Mucosa of descending colon (tissue), 3 donors: ENCODE measurements around the gene CBX2. TPM values are rescaled to one million over a fixed set of nuclear protein-coding genes. Genes with fewer than 3 reads are reported as not detected.
"Not testable (repeated sequence)": the region's sequence is repeated elsewhere in the genome, so short reads cannot be mapped to it uniquely, and the experiment has no call there.

Experiments
- ATAC-seq: fragments of 200-7000 bp; cut with Tn5 transposase; one replicate; pipeline ENCODE4 v1.9.1; 2020; ENCODE audit warnings: mild to moderate bottlenecking, moderate library complexity
- DNase-seq, 3 donors: peaks; one replicate each; pipeline ENCODE4 v3.0.0-alpha.2; 2020
- H3K36me3 ChIP-seq: fragments of 200-600 bp; one replicate; pipeline ENCODE4 v1.8.0; 2021; ENCODE audit warnings: low read depth, mild to moderate bottlenecking
- H3K4me1 ChIP-seq: fragments of 200-600 bp; one replicate; pipeline ENCODE4 v1.8.0; 2021; ENCODE audit warnings: low read depth, mild to moderate bottlenecking
- H3K4me3 ChIP-seq: fragments of 200-600 bp; one replicate; pipeline ENCODE4 v1.8.0; 2021; ENCODE audit warnings: mild to moderate bottlenecking
- H3K9me3 ChIP-seq: fragments of 200-600 bp; one replicate; pipeline ENCODE4 v1.8.0; 2021; ENCODE audit warnings: mild to moderate bottlenecking
- intact Hi-C, 2 donors: fragments of 100-400 bp; cut with DNase I in 1 of 2; cut with micrococcal nuclease in 1 of 2; formaldehyde crosslinking; loops; one replicate each; pipeline versions ENCODE4 v1.11.0 to v1.11.1; 2022; cut with DNase I, micrococcal nuclease
- total RNA-seq, 3 donors: library from RNA; stranded (reverse); fragmentation: NEBNext Ultra II Directional in 2 of 3; extraction: Animal tissue kit (Norgen Biotek cat#: 25700) in 2 of 3; gene quantifications; one replicate each; pipeline versions ENCODE4 v1.2.1 to v1.2.4, GENCODE V29; 2021 to 2023
- TF ChIP-seq, protein P1 (sequence below): fragments of 200-600 bp; IDR thresholded peaks from one replicate; pipeline ENCODE4 v1.8.0; 2022; ENCODE audit warnings: antibody characterized with exemption, mild to moderate bottlenecking
- donor health status: DM: no; HTN: no; CAD: no; lungs with moderate emphysema.
- donor health status: DM: no; HTN: no; CAD: no.
- donor health status: DM: no; HTN: yes; CAD: no.

CBX2 gene
- total RNA-seq, 3 donors from 2014 or later: 0.14 to 1.5 (median 0.76) TPM

DNA sequence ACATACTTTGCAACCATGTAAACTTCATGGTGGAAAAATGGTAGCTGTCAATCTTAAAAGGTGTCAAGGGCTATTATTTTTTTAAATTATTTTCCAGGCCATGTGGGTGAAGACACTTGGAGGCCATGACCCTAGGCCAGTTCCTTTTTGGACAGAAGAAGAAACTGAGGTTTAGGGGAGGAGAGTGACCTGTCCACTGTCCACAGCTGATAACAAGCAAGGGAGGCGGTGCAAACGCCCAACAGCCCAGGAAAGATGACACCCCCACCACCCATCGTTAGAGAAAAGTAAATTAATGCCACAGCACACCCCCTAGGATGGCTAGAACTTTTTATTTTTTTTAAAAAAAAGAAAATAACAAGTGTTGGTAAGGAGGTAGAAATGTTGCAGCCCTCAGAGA, 28.0 kb upstream of the CBX2 start:
- Histone ChIP-seq H3K9me3 (no peaks in the 10 kb centered on the region), H3K4me3 (no peak overlapping the region), H3K36me3 (no peaks in the 10 kb centered on the region), H3K4me1 (no peaks in the 10 kb centered on the region)
- TF ChIP-seq, protein P1, sequence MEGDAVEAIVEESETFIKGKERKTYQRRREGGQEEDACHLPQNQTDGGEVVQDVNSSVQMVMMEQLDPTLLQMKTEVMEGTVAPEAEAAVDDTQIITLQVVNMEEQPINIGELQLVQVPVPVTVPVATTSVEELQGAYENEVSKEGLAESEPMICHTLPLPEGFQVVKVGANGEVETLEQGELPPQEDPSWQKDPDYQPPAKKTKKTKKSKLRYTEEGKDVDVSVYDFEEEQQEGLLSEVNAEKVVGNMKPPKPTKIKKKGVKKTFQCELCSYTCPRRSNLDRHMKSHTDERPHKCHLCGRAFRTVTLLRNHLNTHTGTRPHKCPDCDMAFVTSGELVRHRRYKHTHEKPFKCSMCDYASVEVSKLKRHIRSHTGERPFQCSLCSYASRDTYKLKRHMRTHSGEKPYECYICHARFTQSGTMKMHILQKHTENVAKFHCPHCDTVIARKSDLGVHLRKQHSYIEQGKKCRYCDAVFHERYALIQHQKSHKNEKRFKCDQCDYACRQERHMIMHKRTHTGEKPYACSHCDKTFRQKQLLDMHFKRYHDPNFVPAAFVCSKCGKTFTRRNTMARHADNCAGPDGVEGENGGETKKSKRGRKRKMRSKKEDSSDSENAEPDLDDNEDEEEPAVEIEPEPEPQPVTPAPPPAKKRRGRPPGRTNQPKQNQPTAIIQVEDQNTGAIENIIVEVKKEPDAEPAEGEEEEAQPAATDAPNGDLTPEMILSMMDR: no peak
- DNase-seq (no peak), ATAC-seq (no peak)
- intact Hi-C loops: no loop called here

DNA sequence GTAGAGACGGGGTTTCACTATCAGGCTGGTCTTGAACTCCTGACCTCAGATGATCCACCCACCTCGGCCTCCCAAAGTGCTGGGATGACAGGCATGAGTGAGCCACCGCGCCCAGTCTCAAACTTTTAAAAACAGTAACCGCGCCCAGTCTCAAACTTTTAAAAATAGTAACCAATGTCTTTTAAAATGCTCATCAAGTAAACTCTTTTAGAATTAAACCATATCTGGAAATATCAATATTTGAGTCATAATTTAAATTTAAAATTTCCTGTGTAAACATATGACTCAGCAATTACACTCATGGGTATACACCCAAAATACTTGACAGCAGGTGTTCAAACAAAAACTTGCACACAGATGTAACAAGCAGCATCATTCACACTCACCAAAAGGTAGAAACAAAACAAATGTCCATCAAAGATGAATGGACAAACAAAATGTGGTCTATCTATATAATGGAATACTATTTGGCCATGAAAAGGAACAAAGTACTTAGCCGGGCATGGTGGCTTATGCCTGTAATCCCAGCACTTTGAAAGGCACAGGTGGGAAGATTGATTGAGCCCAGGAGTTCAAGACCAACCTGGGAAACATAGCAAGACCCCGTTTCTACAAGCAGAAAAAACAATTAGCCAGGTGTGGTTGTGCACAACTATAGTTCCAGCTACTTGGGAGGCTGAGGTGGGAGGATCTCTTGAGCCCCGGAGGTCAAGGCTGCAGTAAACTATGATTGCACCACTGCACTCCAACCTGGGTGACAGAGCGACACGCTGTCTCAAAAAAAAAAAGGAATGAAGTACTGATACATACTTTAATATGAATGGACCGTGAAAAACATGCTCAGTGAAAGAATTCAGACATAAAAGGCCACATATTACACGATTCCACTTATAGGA, 27.1 kb upstream of the CBX2 start:
- no peaks in the 10 kb centered on the region for H3K36me3 ChIP-seq
- ATAC-seq: no peak
- DNase-seq: no peak
- no peak overlapping the region for H3K4me3 ChIP-seq
- TF ChIP-seq, protein P1: no peak
- intact Hi-C loops: no loop called here
- H3K9me3 ChIP-seq: no peaks in the 10 kb centered on the region
- H3K4me1 ChIP-seq: no peaks in the 10 kb centered on the region

DNA sequence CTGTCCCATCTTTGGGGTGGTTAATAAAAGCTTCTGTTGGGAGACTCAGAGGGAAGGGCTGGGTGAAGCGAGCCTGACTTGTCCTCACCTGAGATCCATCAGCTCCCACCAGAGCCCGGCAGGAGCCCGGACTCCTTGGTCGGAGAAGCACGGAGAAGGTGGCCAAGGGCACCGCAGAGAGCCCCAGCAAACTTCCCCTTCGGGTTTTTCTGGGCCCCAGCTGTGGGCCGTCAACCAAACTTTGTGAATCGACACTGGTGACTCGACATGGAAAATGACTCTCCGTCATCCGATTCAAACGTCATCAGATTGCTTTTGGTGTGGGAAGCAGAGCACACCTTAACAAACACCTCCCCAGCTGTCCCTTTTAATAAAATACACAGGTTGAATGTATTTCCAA, 25.8 kb upstream of the CBX2 start:
- H3K4me3 ChIP-seq: no peak overlapping the region
- TF ChIP-seq, protein P1: no peak
- H3K9me3 ChIP-seq: no peaks in the 10 kb centered on the region
- H3K36me3 ChIP-seq: no peaks in the 10 kb centered on the region
- DNase-seq: no peak
- no peaks in the 10 kb centered on the region for H3K4me1 ChIP-seq
- ATAC-seq: no peak
- intact Hi-C loops: no loop called here

DNA sequence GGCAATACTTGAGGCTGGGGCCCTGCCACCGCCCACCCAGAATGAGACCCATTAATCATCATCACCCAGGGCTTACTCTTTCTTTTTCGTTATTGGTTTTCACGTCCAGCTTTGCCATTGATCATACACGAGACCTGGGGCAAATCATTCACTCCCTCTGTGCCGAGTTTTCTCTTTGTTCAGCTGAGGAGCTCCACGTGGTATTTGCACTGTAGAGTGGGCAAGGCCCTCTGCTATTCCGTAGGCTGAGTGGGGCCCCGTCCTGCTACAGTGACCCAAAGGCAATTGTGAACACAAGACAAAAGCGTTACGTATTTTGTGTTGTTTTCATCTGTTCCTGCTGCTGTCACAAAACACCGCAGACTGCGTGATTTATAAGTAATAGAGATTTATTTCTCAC, 23.6 kb upstream of the CBX2 start:
- no peak for DNase-seq
- TF ChIP-seq, protein P1: no peak
- intact Hi-C loops: no loop called here
- ATAC-seq: no peak
- Histone ChIP-seq H3K36me3 (no peaks in the 10 kb centered on the region), H3K4me3 (no peak overlapping the region), H3K9me3 (no peaks in the 10 kb centered on the region), H3K4me1 (no peaks in the 10 kb centered on the region)

DNA sequence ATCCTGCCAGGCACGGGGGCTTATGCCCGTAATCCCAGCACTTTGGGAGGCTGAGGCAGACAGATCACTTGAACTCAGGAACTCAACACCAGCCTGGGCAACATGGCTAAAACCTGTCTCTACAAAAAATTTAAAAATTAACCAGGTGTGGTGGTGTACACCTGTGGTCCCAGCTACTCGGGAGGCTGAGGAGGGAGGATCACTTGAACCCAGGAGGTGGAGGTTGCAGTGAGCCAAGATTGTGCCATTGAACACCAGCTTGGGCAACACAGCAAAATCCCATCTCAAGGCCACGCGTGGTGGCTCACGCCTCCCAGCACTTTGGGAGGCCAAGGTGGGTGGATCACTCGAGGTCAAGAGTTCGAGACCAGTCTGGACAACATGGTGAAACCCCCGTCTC, 23.0 kb upstream of the CBX2 start:
- H3K36me3 ChIP-seq, ATAC-seq, intact Hi-C loops, DNase-seq, H3K4me1 ChIP-seq, H3K4me3 ChIP-seq, H3K9me3 ChIP-seq: not testable (repeated sequence)

DNA sequence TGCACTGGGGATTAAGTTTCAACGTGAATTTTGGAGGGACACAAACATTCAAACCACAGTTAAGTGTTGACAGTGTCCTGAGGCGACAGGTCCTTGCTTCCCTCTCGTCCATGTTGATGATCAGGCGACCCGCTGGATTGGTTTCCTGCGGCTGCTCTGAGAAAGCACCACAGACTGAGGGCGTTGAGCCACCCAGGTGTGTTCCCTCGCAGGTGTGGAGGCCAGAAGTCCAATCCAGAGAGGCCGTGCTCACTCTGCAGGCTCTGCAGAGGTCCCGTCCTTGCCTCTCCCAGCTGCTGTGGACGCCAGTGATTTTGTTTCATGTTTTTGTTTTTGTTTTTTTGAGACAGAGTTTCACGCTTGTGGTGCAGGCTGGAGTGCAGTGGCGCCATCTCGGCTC, 22.4 kb upstream of the CBX2 start:
- no peaks in the 10 kb centered on the region for H3K36me3 ChIP-seq

More for the DNA sequence above, 22.4 kb upstream of the CBX2 start:
- Histone ChIP-seq H3K4me3 (no peak overlapping the region), H3K4me1 (no peaks in the 10 kb centered on the region), H3K9me3 (no peaks in the 10 kb centered on the region)
- ATAC-seq (no peak), DNase-seq (no peak)
- intact Hi-C loops: no loop called here
- TF ChIP-seq, protein P1: no peak
